GM19351 (cell line): ENCODE measurements around the gene PUDP.

ENCODE experiments used
- ATAC-seq: cut with Tn5 transposase; IDR thresholded peaks from one replicate; pipeline ENCODE4 v1.9.1; 2021; ENCODE audit warnings: mild to moderate bottlenecking, moderate library complexity; ENCODE audit not compliant: unreplicated experiment

PUDP gene

DNA sequence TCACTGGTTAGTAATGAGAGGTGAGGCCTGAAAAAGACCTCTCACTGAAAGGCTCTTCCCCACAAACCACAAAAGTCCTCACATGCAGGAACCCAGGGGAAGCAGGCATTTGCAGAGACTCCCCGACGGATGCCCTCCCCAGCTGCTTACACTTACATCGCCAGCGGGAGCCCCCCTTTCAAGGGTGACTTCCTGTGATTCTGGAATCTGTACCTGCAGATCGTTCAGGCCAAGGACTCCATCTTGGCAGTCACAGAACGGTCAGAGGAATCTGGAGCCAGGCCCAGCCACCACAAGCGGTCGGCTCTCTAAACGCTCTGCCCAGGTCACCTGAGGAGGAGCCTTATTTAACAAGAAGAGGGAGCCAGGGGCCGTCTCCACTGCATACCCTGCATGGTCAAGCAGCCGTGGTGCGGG is 71.7 kb downstream of the PUDP start:
- no peak for ATAC-seq

DNA sequence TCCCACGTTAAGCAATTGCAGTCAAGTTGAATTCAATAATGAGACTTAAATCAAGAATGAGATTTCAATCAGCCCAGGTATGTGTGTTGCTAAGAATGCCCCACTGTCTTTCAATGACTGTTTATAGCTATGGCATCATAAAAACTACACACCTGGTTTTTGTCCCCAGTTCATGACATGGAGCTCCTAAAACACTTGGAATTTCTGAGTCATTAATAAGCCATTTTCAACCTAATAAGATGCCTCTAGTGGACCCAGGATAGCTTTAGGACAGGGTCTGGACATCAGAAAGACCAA is 73.1 kb downstream of the PUDP start:
- no peak for ATAC-seq

DNA sequence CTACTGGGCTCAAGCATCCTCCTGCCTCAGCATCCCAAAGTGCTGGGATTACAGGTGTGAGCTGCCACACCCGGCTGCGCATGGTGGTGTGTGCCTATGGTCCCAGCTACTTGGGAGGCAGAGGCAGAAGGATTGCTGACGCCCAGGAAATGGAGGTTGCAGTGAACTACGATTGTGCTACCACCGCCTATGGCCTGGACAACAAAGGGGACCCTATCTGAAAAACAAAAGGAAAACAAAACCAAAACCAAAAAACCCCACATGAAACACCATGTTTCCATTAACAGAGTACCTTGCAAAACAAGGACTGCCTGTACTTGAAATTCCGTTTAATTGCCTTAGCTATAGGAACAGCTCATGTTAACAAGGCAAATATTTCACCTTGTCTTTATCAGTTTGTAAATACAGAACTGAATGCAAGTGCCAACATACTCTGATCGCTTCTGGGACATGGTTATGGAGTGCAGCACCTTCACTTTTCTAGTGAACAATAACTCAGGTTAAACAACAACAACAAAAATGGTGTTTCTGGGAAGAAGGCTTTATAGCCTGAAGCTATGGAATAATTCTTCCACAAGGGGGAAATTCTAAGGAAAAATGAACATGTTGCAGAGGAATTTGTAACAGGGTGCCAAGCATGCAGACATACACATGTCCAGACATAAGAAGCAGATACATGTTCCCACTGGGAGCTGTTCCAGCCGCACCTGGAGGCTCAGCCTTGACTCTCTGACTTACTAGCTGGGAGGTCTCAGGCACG is 73.6 kb downstream of the PUDP start:
- no peak for ATAC-seq

DNA sequence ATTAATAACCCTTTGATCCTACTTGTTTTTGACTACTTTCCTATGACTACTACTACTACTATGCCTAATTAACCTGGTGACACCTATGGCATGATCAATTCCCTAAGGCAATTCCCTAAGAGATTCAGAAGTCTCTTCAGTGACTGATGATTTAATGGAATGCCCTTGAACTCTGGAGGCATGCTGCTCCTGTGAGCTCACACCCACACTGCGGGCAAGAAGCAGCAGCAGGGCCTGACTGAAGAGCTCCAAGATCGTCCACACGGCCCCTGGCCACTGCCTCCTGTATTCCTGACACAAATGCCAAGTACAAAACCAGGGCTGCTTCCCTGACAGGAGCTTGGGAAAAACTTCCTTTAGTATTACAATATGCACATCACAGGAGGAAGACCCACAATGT is 74.6 kb downstream of the PUDP start:
- no peak for ATAC-seq

DNA sequence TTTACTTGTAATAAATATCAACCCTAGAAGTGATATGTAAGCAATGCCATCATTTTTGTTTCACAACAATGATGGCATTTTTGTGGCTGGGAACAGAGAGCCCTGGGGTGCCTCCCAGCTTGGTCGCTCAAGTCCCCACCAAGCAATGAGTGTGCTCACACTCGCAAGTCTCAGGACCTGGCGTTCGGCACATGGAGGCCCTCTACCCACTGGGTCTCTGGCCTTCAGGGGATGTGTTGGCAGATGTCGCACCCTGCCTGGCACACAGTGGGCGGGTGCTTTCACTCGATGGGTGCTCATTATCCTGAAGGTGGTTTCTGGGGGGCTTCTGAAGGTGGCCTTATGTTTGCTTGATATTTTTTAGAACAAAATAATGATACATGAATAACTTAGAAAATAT is 75.1 kb downstream of the PUDP start:
- ATAC-seq: no peak

DNA sequence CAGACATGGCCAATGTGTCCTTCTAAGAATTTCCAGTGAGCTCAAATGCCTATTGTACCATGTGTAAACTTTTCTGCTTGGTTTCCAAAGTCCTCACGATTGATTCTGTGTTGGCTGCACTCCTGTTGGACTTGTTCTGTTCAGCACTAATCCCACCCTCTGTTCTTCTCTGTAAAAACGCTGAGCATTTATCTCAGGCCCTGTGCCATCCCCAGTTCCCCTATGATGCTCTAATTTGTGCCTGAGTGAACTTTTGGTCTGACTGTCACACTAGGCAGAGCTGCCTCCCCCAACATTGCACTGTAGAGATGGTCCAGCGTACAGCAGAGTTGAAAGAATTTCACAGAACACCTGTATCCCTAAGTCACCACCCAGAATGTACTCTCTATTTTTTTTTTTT is 76.6 kb downstream of the PUDP start:
- no peak for ATAC-seq

DNA sequence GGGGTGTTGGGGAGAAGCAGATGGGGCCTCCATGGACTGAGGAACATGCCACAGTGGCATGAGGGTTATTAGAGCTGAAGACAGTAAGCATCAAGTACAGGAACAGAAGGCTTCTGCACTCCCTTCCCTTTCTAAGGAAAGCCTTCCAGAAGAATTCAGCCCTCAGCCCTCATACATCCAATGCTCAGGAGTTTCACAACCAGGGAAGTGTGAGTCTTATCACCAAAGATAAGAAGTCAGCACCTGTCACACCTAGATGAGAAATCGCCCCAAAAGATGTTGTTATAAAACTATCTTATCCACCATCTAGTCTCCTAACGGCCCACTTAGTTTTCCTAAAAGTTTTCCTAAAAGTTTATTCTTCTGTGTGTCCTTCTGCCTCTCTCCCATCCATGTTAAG is 78.4 kb downstream of the PUDP start:
- ATAC-seq: no peak

DNA sequence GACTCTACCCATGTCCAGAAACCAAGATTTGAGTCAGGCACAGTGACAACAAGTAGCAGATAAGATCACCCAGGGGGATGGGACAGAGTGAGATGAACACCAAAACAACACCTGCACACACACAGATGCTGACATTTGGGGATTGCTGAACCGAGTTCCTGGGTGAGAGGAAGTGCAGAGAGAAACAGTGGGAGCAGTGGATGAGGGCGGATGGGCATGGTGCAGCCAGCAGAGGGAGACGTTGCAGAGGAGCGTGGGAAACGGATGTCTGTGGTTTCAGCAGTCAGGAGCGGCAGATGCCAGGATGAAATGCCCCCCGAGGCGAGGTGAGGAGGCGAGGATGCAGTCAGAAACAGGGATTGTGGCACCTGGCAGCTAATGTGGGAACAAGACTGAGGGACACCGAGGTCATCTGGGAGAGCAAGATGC is 79.0 kb downstream of the PUDP start:
- no peak for ATAC-seq

DNA sequence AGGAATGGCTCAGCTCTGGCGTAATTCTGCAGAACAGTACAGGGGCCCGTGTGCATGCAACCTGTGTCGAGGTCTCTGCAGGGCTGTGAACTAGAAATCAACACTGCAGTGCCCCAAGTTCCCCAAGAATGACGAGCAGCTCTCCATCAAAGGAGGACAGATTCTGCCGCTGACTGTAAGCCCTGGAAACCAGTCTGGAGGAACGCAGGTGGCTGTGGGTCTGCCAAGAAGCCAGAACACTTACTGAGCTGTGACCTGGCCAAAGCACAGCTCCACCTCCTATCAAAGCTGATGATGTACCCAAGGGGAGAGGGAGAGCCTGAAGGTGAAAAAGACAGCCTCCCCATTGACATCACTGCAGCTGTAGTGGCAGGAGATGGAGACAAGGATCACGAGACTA is 80.7 kb downstream of the PUDP start:
- no peak for ATAC-seq

DNA sequence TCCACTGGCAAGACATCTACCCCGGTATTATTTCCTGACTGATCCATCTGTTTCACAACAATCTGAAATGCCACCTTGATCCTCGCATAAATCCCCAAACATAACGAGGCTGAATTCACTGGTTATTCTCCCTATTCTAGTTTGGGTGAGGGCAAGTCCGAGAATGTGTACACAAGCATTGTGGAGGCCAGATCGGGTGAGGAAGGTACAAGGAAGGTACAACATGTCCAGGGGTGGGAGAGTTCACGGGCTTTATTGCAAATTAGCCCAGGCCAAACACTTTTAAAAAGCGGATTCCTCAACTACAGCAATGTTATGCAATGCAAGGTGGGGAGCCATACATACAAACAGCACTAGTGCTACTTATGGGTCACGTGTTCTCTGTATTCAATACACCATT is 82.5 kb downstream of the PUDP start:
- no peak for ATAC-seq

DNA sequence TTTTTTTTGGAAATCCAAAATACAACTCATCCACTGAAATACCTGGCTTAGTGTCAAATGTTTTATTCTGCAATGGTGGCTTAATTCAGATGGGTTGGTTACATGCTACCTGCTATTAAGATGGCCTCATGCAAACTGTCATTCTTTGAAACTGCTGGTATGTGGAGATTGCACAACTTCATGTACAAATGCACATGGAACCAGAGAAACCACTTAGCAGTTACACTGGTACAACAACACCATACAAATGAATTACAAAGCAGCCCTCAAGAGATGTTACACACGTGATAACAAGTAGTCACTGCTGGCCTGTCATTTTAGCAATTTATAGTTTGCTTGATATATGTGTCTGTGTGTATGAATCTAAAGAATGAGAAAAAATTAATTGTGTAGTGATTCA is 85.0 kb downstream of the PUDP start:
- ATAC-seq: no peak

DNA sequence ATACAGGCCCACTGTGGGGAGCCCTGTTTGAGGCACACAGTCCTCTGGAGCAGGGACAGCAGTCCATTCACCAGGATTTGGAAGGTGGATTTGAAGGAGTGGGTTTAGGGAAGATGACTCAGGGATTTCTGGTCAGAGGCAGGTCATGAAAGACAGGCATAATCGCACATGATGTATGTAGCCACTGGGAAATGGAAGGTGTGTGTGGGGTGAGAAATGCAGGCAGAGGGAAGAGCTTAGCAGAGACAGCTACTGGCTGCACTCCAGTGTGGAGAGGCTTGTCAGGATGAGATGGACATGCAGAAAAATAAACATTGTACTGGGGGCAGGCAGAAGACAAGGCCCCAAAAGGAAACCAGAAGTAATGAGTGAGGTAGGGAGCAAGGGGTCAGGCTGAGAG is 85.7 kb downstream of the PUDP start:
- ATAC-seq: no peak

DNA sequence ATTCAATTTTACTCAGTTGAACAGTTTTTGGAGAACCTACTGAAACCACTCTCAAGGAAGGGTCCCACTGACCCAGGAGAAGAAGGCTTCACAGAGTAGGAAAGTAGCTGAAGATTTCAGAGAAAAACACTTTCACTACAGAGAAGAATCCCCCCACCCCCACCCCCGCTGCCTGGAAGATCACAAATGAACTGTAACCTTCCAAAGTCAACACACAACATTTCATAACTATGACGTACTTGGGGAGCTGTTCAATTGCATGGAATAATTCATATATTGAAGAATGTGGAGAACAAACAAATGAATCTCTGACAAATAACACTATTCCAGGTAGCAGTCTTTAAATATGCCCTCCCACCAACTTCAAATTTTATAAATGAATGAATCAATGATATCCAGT is 86.5 kb downstream of the PUDP start:
- no peak for ATAC-seq

DNA sequence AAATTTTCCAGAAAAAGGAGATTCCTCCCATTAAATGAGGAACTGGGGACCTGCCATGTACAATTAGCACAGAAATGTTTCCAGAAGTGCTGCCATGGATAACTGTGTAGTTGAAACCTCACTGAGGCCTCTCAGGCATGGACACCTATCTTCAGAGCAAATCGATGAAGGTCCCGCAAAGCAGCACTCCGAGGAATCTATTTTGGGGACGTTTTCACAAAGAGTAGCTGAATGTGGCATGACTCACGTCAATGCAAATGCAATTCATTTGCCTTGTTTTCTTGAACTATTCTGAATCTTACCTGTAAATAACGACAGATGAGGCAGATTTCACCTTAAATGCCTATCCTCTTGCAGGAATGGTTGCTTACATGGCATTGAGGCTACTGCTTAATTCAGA is 87.5 kb downstream of the PUDP start:
- ATAC-seq: no peak

DNA sequence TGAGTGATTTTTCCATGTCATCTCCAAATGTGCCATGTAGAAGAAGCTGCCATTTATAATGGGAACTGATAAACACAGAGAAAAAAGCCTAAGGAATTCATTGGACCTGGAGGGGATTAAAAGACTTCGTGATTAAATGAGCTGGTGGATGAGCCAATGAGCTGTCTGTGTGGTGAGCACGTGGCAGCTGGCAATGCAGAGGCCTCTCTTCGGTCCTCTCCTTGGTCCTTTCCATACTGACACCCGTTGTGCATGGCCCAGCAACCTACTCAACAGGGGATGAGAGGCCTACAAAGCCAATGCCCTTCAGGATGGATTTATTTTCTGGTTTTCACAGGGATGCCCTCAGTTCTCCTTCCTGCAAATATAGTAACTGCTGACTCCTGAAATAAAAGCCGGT is 88.1 kb downstream of the PUDP start:
- ATAC-seq: no peak

DNA sequence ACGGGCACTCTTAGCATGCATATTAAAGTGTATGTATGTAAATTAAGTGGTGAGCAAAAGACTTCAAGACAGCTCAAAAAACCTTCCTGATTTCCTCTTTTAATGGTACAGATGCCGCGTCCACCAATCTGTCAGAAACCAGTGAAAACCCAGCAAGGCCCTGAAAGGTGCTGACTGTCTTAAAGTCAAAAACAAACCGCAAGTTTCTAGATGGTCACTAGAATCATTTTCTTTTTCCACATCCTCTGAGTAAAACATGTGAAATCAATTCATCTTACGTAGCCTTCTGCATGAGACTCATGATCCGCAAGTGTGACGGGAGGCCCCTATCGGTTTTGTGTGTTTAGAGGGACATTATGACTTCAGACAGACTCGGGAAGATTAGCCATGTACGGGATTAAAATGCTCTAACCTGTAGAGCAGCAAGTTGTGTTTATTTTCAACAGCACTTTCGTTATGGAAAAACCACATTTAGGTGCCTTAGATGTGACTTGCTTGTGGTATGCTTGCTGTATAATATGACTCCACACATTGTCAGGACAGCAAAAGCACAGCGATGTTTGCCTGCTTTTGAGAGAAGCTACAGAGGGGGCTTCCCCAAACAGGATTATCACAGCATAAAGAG is 88.6 kb downstream of the PUDP start:
- peak; percentile 93 for ATAC-seq

DNA sequence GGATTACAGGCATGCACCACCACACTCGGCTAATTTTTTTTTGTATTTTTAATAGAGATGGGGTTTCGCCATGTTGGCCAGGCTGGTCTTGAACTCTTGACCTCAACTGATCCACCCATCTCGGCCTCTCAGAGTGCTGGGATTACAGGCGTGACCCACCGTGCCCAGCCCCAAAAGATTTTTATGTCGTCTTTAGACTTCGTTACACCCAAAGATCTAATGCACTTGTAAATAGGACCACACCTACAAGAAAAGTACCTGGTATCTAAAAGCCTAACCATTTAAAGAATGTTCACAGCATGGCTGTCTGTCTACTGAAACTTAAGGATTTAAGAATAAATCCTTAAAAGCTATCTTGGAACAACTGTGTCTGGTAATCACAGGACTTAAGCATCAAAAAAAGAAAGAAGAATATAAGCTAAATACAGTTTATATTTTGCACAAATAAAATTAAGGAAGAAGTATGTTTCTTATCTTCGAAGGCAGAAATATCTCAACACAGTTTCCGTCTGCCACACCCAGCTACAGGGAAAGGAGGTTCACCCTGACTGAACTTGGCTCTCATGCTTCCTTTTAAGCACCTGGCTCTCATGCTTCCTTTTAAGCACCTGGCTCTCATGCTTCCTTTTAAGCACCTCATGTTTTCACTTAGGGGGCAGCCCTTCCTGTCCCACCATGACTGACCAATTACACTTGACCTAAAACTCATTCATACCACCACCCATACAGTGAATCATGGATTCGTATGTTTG is 92.4 kb downstream of the PUDP start:
- no peak for ATAC-seq

DNA sequence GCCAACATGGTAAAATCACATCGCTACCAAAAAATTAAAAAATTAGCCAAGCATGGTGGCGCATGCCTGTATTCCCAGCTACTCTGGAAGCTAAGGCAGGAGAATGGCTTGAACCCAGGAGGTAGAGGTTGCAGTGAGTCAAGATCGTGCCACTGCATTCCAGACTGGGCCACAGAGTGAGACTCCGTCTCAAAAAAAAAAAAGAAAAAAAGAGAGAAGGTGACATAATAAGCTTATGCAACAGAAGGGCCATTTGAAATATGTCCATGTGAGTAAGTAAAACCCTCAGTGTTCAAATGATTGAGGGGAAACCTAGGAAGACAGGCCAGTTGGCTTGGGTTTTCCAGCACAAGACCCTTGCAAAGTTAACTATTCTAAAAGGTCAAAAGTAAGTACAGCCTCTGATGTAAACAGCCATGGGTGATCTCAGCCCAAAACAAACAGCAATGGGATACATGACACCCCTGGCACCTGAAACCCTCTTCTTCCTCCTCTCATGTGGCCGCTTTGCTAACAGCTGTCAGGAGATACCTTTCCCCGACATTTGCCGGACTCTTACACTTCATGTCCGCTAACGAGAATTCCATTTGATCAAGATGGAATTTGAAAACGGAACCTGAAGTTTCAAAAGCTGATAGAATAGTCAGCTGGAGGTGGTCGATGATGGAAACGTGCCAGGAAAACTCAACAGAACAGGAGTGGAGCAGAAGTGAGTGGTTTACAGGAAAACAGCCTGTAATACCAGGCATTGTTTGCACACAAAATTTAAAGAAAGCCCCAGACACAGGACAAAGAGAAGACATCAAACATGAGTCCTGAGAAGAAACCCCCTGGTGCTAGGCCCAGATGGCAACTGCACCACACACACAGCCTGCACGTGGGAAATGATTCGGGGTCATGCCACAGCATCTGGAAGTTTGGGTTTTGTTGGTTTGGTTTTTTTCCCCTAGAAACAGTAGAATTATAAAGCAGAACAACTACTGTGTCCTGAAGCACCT is 93.4 kb downstream of the PUDP start:
- no peak for ATAC-seq

DNA sequence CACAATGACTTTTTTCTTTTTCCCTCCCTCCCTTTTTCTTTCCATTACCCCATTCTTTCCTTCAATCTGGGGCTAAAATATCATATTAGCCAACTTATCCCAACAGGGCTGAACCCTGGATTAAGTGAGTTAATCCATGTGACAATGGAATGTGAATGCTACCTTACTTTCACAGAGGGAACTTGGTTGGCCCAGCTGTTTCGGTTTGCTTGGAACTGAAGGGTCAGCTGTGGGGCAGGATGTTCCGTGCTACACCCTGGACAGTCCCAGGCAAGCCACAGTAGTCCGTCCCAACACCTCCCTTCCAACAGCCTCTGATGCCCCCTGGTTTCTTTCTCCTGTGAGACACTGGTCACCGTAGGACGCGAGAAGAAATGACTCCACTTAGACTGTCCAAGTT is 95.4 kb downstream of the PUDP start:
- ATAC-seq: no peak

DNA sequence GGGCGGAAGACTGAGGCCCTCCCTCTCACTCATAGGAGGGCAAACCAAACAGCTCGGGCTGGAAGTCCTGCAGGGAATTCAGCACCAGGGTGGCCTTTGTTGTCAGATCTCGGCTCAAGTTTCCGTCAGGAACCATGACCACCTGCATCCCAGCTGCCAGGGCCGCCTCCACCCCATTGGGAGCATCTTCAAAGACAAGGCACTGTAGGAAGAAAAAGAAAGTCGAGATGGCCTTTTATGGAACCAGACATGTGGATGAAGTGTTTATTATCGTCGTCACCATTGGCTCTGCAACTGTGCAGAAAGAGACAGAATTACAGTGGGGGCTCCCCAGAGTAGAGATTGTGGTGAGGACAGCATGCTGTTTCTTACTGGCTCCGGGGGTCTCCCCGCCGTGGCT is 97.7 kb downstream of the PUDP start:
- no peak for ATAC-seq

DNA sequence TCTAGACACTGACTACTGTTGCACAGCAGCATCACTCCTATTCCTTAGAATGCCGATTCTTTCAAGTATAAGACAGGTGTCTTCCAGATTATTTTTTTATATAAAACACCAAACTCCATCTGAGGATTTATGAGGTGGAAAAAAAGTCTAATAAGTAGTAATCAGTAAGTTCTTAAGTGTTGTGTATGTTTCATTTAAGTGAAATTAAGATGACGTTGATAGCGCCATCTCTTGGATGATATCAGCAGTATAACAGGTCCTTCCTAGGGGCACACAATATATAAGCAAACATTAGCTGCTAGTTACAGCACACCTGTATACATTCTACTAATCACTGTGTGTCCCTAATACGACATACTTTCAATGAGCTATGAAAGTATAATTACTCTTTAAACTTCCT is 100.0 kb downstream of the PUDP start:
- ATAC-seq: no peak
